Stimulated activated CD4-positive, alpha-beta T cell treated with anti-CD3 and anti-CD28 coated beads, TNF-alpha, amount 100 ng/mL, for 1 hour (primary cell): ENCODE measurements around the gene HRAS.

ENCODE experiments used
- DNase-seq, 3 donors: peaks; one replicate each; pipeline ENCODE4 v3.0.0-alpha.2; 2020; ENCODE audit warnings: low read depth in 3 of 3, low spot score in 1 of 3

The HRAS gene

DNA sequence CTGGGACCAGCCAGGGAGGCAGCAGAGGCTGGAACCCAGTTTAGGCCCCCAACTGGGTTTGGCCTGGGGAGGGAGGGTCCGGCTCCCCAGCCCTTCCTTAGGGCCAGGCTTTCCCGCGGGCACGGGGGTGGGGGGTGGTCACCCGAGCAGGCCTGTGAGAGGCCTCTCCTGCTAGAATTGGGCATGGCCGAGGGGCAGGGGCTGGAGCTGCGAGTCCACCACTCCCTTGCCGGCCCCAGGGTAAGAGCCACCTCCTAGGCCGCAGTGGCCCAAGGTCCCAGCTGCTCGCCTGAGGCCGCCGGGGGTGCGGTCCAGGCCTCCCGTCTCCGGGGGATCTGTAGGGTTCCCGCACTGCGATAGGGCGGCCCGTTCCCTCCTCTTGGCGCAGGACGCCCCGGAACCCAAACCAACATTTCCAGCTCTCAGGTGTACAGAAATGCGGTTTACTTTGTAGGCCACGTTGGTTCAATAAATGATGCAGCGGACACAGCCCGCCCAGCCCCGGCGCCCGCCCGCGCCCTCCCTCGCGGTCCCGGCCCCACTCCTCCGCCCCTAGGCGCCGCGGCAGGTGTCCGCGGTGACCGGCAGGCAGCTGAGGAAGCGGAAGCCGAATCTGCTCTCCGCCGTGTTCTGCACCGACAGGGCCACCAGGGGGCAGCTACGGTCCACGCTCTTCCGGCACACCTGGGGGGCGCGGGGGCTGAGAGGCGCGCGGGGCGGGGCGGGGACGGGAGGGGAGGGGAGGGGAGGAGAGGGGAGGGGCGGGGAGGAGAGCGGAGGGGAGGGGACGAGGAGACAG, 19.3 kb upstream of the HRAS start:
- peak; percentile 36 to 67 (median 65) for DNase-seq

DNA sequence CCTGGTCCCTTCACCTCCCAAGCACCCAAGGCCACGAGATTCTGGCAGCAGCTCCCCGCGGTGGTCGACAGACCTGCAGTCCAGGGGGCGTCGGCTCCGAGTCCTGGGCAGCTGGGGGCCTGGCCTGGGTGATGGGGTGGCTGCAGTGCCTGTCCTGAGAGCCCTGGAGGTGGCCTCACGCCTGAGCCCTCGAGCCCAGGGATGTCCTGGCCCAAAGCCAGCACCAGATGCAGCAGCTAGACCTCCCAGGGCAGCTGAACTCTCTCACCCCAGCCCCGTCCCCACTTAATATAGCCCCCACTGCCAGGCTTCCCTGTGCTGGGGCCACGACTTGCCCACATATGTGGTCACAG, 18.6 kb upstream of the HRAS start:
- no peak for DNase-seq

GRCh38 chr11:553083-553987, 18.0 kb upstream of the HRAS start:
- DNase-seq: no peak

DNA sequence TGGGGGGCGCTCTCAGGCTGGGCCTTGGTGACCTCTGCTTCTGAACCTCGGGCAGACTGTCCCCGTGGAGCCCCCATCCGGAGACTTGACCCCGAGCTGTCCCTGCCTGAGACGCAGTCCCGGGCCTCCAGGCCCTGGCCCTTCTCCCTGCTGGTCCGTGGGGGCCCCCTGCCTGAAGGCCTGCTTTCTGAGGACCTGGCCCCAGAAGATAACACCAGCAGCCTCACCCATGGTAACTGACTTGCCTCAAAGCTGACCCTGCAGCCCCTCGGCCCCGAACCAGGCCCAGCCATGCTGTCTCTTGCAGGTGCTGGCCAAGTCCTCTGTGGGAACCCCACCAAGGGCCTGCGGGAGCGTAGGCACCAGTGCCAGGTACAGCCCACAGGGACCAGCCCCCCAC, 16.2 kb upstream of the HRAS start:
- DNase-seq: no peak

GRCh38 chr11:551131-551530, 15.8 kb upstream of the HRAS start:
- DNase-seq: no peak

DNA sequence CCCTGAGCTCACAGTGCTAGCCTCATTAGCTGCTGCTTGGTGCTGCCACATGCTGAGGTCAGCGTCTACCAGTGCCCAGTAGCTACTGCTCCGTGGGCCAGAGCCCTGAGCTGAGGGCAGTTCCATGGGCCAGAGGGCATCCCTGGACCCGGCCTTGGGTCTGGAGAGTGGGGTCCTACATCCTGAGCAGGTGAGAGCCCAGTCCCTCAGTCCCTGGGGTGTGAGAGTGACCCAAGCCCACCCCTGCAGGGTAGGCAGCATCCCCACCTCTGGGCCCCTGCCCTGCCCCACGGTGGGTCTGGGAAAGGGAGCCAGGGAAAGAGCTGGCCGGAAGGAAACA, 15.3 kb upstream of the HRAS start:
- DNase-seq: no peak

DNA sequence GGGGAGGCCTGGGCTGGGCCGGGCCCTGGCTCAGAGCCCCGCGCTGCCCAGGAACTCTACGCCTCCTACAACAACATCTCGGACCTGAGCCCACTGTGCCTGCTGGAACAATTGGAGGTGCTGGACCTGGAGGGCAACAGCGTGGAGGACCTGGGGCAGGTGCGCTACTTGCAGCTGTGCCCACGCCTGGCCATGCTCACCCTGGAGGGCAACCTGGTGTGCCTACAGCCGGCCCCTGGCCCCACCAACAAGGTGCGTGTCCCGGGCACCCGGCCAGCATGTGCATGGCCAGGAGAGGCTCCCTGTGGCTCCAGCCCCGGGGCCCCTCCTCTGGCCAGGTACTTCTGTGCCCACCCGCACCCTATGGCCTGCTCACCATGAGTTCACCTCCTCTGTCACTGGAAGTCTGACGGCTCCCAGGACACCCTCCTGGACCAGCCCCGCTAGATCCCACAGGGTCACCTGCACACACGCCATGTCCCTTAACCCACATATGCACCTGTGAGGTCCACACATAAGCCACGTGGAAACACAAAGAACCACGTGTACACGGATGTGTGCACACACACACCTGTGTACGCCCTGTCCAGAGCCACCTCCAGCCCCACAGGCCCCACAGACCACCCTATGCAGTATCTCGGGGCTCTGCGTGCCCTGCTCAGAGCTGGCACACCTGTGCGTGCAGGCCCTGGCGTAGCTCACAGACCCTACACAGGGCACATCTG, 14.8 kb upstream of the HRAS start:
- no peak for DNase-seq

- no peak for DNase-seq
Observed at GRCh38 chr11:548700-549603, 13.6 kb upstream of the HRAS start.

DNA sequence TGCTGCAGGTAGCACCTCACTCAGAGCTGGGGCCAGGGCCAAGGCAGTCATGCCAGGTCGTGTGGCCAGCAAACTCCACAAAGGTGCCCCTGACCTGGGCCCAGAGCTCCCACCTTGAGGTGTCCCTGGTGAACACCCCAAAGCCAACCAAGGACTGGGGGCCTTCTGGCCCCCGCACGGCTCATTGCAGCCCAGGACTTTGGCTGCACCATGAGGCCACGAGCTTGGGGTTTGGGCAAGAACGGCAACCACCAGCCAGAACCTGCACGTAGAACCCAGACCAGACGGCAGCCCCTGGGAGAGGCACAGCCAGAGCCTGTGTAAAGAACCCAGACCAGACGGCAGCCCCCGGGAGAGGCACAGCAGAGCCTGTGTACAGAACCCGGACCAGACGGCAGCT, 9.8 kb upstream of the HRAS start:
- DNase-seq: no peak

DNA sequence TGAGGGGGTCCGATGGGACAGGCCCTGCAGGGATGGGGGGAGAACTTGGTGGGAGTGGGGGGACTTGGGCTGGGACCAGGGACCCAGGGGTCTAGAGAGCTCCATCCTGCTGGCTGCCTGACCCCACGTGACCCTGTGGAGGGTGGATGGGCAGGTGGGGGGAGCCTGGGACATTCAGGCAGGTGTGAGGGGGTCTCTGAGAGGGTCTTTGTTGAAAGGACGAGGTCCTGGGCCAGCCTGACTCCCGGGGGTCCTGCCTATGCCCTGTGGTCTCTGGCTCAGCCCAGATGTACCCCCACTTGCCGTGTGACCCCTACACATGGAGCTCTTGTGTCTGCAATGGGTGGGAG, 9.4 kb upstream of the HRAS start:
- no peak for DNase-seq

DNA sequence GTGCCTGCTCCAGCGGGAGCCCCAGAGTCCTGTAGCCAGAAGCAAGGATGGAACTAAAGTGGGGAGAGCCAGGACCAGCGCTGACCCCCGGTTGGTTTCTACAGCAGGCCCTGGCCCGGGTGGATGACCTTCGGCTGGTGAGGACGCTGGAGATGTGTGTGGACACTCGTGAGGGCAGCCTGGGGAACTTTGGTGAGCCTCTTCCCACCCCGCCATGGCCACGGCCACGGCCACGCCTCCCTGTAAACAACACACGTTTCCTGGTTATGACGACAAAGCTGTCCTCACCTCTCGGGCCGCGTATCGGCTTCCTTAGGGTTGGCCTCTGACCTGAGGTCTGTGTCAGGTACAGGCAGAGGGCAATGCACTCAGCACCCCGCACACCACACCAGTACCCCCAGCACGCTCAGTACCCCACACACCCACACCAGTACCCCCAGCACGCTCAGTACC, 6.1 kb upstream of the HRAS start:
- no peak for DNase-seq

- DNase-seq: no peak
Observed at GRCh38 chr11:540583-541432, 5.4 kb upstream of the HRAS start.

GRCh38 chr11:539971-540481, 4.7 kb upstream of the HRAS start:
- no peak for DNase-seq

- DNase-seq: no peak
Observed at GRCh38 chr11:538431-539051, 3.2 kb upstream of the HRAS start.

DNA sequence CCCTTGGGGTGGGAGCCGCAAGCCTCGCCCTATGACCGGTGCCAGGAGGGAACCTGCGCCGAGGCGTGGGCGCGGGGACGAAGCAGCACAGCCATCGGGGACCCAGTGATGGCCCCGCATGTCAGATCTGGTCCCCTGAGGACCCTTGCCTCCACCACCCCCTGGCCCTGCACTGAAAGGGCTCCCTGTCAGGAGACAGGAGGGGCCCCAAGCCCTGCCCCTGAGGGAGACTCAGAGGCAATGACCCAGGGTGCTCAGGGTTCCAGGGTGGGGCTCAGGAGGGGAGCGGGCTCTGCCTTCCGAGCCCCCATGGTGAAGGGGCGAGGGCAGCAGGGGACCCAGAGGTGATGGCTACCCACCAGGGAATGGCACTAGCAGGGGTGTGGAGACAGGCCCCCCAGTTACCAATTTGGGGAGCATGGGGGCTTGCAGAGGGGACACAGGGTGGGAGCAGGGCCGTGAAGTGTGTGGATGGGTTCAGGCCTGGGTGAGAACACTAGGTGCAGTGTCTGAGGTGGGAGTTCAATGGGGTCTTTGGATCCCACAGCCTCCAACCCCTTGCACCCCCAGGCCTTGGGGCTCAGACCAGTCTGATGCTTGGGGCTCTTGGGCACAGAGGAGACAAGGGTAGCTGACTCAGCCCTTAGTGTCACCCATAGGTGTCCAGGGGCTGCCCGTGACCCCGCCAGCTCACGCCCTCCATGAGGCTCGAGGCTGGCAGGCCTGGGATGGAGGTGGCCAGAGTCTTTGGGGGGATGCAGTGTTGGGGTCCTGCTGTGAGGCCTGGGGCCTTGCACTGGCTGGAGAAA, 2.5 kb upstream of the HRAS start:
- no peak for DNase-seq

- DNase-seq: peak; percentile 64 to 91 (median 79)
Observed at GRCh38 chr11:536841-537621, 1.7 kb upstream of the HRAS start, which contains the start of gene LRRC56. Gene LRRC56, plus strand, starts transcription at chr11:537527. Its CDS starts 3,158 bp downstream, at chr11:540685.

- DNase-seq: no peak
Observed at GRCh38 chr11:535210-535518, 212 bp downstream of the HRAS start.
